Caco-2 (cell line): ENCODE results near the gene ARX. TPM values are rescaled to one million over a fixed set of nuclear protein-coding genes. Genes with fewer than 3 reads are reported as not detected.

Source experiments
- BruUV-seq: library from RNA; stranded (reverse); fragments of 400-500 nt; replicated peaks from 2 replicates; lab custom pipeline; 2021; lab: Mats Ljungman, UMichigan
- CTCF ChIA-PET: fragments of 300-600 bp; sonication (Branson Sonifier 250); formaldehyde crosslinking; loops from one replicate; lab custom pipeline; 2022; ENCODE audit warnings: antibody characterized with exemption; lab: Charles Lee
- POLR2A ChIA-PET: fragments of 300-600 bp; sonication (Branson Sonifier 250); formaldehyde crosslinking; loops from one replicate; lab custom pipeline; 2022; ENCODE audit warnings: antibody characterized with exemption; lab: Charles Lee
- DNase-seq, 2 experiments: peaks; one replicate each; pipeline versions ENCODE4 v3.0.0 to v3.0.0-alpha.2; 2020 to 2022
- H3K27me3 ChIP-seq: replicated peaks from 2 replicates; pipeline ENCODE4 v1.6.0; 2011; ENCODE audit warnings: low read length; ENCODE audit not compliant: control insufficient read depth, insufficient read depth
- H3K36me3 ChIP-seq: 2 replicates; pipeline ENCODE4 v1.5.1; 2011; ENCODE audit warnings: low read length; ENCODE audit not compliant: control insufficient read depth, insufficient read depth
- H3K4me1 ChIP-seq: fragments of 250-450 bp; sonication (Bioruptor Pico); 2 replicates; pipeline ENCODE4 v1.5.1; 2020; ENCODE audit warnings: mild to moderate bottlenecking
- H3K4me3 ChIP-seq: 2 replicates; pipeline ENCODE4 v1.5.1; 2011; ENCODE audit warnings: low read depth, mild to moderate bottlenecking, control low read depth, low read length
- H3K9me3 ChIP-seq: fragments of 250-450 bp; sonication (Bioruptor Pico); 2 replicates; pipeline ENCODE4 v1.5.1; 2020; ENCODE audit warnings: mild to moderate bottlenecking, moderate library complexity
- H3K27ac Mint-ChIP-seq: one replicate; pipeline ENCODE4 v1.8.0; 2022; ENCODE audit warnings: mixed read lengths; ENCODE audit not compliant: unreplicated experiment
- H3K27me3 Mint-ChIP-seq: one replicate; pipeline ENCODE4 v1.8.0; 2022; ENCODE audit warnings: mixed read lengths; ENCODE audit not compliant: insufficient read depth, unreplicated experiment
- H3K36me3 Mint-ChIP-seq: one replicate; pipeline ENCODE4 v1.8.0; 2022; ENCODE audit warnings: mild to moderate bottlenecking, mixed read lengths; ENCODE audit not compliant: insufficient read depth, unreplicated experiment
- H3K4me1 Mint-ChIP-seq: one replicate; pipeline ENCODE4 v1.8.0; 2022; ENCODE audit warnings: low read depth, mixed read lengths; ENCODE audit not compliant: unreplicated experiment
- H3K4me3 Mint-ChIP-seq: one replicate; pipeline ENCODE4 v1.8.0; 2022; ENCODE audit warnings: mild to moderate bottlenecking, moderate library complexity, mixed read lengths; ENCODE audit not compliant: unreplicated experiment
- H3K9me3 Mint-ChIP-seq: one replicate; pipeline ENCODE4 v1.8.0; 2022; ENCODE audit warnings: mixed read lengths; ENCODE audit not compliant: unreplicated experiment
- intact Hi-C: fragments of 100-400 bp; cut with micrococcal nuclease; formaldehyde crosslinking; loops from one replicate; pipeline ENCODE4 v1.10.0; 2022; ENCODE audit not compliant: unreplicated experiment
- total RNA-seq: library from RNA; stranded (reverse); gene quantifications from 2 replicates; pipeline ENCODE4 v1.2.3, GENCODE V29; 2022
- TF ChIP-seq, protein P1 (sequence below), 2 experiments: fragments of 200-600 bp in 1 of 2; IDR thresholded peaks; 1 replicate in 1 of 2; 2 replicates in 1 of 2; pipeline versions ENCODE4 v1.5.1 to v1.8.0; 2011 to 2022; ENCODE audit warnings: antibody characterized with exemption in 1 of 2, control low read depth in 1 of 2, inconsistent platforms in 1 of 2, low read depth in 1 of 2, low read length in 1 of 2, mild to moderate bottlenecking in 1 of 2, moderate library complexity in 1 of 2; ENCODE audit not compliant: insufficient read depth in 1 of 2, severe bottlenecking in 1 of 2, unreplicated experiment in 1 of 2

Gene ARX
- total RNA-seq, 1 experiment from 2014 or later = 0.52 TPM

DNA sequence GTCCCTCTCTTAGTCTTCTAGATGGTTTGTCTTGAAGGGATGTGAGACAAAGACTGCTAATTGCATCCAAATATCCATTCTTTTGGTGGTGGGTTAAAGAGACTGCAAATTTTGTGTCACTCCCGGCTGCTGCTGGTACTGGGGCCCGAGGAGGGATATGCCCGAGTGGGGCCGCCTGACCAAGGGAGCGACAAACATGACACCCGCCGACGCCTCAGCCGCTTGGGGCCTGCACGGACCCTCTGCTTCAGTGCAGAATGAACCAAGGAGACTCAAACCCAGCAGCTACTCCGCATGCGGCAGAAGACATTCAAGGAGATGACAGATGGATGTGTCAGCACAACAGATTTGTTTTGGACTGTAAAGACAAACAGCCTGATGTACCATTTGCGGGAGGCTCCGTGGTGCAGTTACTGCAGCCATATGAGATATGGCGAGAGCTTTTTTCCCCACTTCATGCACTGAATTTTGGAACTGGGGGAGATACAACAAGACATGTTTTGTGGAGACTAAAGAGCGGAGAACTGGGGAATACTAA, 13.6 kb upstream of the ARX start:
- intact Hi-C loops = no loop called here
- H3K4me1 Mint-ChIP-seq = no peaks in the 10 kb centered on the region
- H3K9me3 Mint-ChIP-seq = no peaks in the 10 kb centered on the region
- H3K36me3 ChIP-seq = no peaks in the 10 kb centered on the region
- H3K4me3 ChIP-seq = no peak overlapping the region
- no peaks in the 10 kb centered on the region for H3K36me3 Mint-ChIP-seq
- no peak overlapping the region for H3K27ac Mint-ChIP-seq
- H3K4me1 ChIP-seq = no peaks in the 10 kb centered on the region
- TF ChIP-seq, protein P1, sequence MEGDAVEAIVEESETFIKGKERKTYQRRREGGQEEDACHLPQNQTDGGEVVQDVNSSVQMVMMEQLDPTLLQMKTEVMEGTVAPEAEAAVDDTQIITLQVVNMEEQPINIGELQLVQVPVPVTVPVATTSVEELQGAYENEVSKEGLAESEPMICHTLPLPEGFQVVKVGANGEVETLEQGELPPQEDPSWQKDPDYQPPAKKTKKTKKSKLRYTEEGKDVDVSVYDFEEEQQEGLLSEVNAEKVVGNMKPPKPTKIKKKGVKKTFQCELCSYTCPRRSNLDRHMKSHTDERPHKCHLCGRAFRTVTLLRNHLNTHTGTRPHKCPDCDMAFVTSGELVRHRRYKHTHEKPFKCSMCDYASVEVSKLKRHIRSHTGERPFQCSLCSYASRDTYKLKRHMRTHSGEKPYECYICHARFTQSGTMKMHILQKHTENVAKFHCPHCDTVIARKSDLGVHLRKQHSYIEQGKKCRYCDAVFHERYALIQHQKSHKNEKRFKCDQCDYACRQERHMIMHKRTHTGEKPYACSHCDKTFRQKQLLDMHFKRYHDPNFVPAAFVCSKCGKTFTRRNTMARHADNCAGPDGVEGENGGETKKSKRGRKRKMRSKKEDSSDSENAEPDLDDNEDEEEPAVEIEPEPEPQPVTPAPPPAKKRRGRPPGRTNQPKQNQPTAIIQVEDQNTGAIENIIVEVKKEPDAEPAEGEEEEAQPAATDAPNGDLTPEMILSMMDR (IDR thresholded peaks at IDR 0.05; ENCODE audit: insufficient read depth in 1 of 2, low read depth in 1 of 2, low read length in 1 of 2, severe bottlenecking in 1 of 2, unreplicated experiment in 1 of 2) = no peak
- H3K27me3 ChIP-seq = no peaks in the 10 kb centered on the region
- H3K4me3 Mint-ChIP-seq = no peak overlapping the region
- H3K9me3 ChIP-seq = no peaks in the 10 kb centered on the region
- no peak for DNase-seq
- CTCF ChIA-PET = no interaction called here
- no TSS peak for BruUV-seq
- peaks cover 7% of the 10 kb centered on the region for H3K27me3 Mint-ChIP-seq
- POLR2A ChIA-PET = no interaction called here

- no peak for DNase-seq
- Mint-ChIP-seq H3K4me3 (no peak overlapping the region), H3K9me3 (no peaks in the 10 kb centered on the region), H3K27ac (no peak overlapping the region), H3K27me3 (peaks cover 11% of the 10 kb centered on the region), H3K4me1 (no peaks in the 10 kb centered on the region), H3K36me3 (no peaks in the 10 kb centered on the region)
- H3K27me3 ChIP-seq = no peaks in the 10 kb centered on the region
- TF ChIP-seq, protein P1 (IDR thresholded peaks at IDR 0.05; ENCODE audit: insufficient read depth in 1 of 2, low read depth in 1 of 2, low read length in 1 of 2, severe bottlenecking in 1 of 2, unreplicated experiment in 1 of 2) = no peak
- ChIA-PET CTCF (no interaction called here), POLR2A (no interaction called here)
- intact Hi-C loops = no loop called here
- BruUV-seq = no TSS peak
- no peaks in the 10 kb centered on the region for H3K9me3 ChIP-seq
- no peaks in the 10 kb centered on the region for H3K36me3 ChIP-seq
- no peaks in the 10 kb centered on the region for H3K4me1 ChIP-seq
- H3K4me3 ChIP-seq = no peak overlapping the region
Measured at GRCh38 chrX:25028726-25029125, 13.0 kb upstream of the ARX start.

DNA sequence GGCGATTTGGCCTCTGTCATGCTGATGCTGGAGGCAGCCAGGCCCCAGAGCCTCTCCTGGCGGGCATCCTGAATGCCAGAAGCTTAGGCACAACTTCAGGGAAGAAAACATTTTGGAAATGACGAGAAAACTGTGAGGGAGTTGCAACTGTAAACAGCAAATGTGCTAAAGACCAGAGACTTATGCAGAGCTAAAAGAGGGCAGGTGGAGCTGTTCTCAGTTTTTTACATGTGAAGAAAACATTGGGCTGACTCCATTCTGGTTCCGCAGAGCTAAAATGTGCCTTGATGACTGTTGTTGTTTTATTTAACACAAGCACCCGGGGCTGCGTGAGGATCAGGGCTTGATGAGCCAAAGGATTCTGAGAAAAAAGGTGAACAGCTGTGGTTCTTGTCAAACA, 10.8 kb upstream of the ARX start:
- Histone ChIP-seq H3K4me1 (no peaks in the 10 kb centered on the region), H3K27me3 (no peaks in the 10 kb centered on the region), H3K4me3 (no peak overlapping the region), H3K36me3 (no peaks in the 10 kb centered on the region), H3K9me3 (no peaks in the 10 kb centered on the region)
- ChIA-PET CTCF (no interaction called here), POLR2A (no interaction called here)
- no TSS peak for BruUV-seq
- Mint-ChIP-seq H3K27me3 (peaks cover 18% of the 10 kb centered on the region), H3K4me1 (no peaks in the 10 kb centered on the region), H3K27ac (no peak overlapping the region), H3K9me3 (no peaks in the 10 kb centered on the region), H3K36me3 (no peaks in the 10 kb centered on the region), H3K4me3 (no peak overlapping the region)
- no peak for DNase-seq
- TF ChIP-seq, protein P1 (IDR thresholded peaks at IDR 0.05; ENCODE audit: insufficient read depth in 1 of 2, low read depth in 1 of 2, low read length in 1 of 2, severe bottlenecking in 1 of 2, unreplicated experiment in 1 of 2) = no peak
- intact Hi-C loops = no loop called here
